ENCODE measurements around the gene PATJ. TPM values are rescaled to one million over a fixed set of nuclear protein-coding genes. Genes with fewer than 3 reads are reported as not detected.

PATJ gene
- total RNA-seq, 1 experiment from 2014 or later = 72.2 TPM

GRCh38 chr1:61740751-61741700 lies 1.3 kb upstream of the PATJ start:
- Mint-ChIP-seq H3K4me3 (ENCODE audit: low read depth, unreplicated experiment) (peak overlapping the region; percentile 88), H3K27me3 (ENCODE audit: unreplicated experiment) (no peaks in the 10 kb centered on the region), H3K9me3 (ENCODE audit: low read depth, unreplicated experiment) (no peaks in the 10 kb centered on the region), H3K36me3 (ENCODE audit: insufficient read depth, unreplicated experiment) (peaks cover 31% of the 10 kb centered on the region), H3K27ac (ENCODE audit: unreplicated experiment) (peak overlapping the region; percentile 96), H3K4me1 (ENCODE audit: low read depth, unreplicated experiment) (peaks cover 36% of the 10 kb centered on the region)
- CTCF ChIA-PET = no interaction called here
- peak; percentile 10 for DNase-seq
- BruUV-seq (replicated peaks) = no TSS peak
- TF ChIP-seq CTCF (IDR thresholded peaks at IDR 0.05; ENCODE audit: unreplicated experiment) = no peak
- intact Hi-C loops (cut with micrococcal nuclease; ENCODE audit: unreplicated experiment) = no loop called here

DNA sequence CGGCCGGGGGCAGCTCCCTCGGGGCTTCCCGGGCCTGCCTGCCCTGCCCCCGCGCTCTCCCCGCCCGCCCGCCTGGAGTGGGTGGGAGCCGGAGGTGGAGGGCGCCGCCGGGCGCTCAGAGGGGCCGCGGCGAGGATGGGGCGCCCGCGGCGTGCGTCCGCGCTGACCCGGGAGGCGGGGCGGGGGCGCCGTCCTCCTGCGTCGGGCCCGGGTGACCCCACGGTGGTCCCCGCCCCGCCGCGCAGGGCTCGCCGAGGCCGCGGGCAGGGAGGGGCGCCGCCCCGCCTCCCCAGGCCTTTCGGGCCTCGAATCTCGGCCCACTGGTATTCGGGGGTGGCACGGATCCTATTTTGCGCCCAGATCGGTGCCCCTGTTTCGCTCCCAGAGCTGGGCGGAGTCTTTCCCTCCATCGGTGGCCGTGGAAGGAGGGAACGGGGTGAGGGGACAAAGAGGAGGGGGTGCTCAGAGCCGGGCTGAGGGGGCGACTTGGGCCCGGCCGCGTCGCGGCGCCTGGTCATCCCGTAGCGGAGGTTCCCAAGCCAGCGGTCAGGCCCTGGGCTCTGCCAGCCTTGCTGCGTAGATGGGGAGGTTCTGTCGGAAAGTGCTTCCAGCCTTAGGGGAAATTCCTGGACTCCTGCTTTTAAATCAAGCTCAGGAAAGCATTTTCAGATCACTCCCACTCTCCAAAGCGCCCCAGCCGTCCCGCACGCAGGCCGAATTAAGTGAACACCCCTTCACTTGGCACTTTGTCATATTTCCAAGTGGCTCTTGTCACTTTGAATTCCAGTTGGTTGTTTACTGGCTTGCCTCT lies 545 bp downstream of the PATJ start:
- BruUV-seq (replicated peaks) = no TSS peak
- intact Hi-C loops (cut with micrococcal nuclease; ENCODE audit: unreplicated experiment) = loop anchor here (2.0 kb wide), 1 partner anchor 18 kb away; the partner anchor contains the start of gene TM2D1
- CTCF ChIA-PET = interaction anchor here (0.5 kb wide), 1 partner anchor 262 kb away, joined by 4 read pairs; no protein-coding TSS in a partner anchor
- TF ChIP-seq CTCF (IDR thresholded peaks at IDR 0.05; ENCODE audit: unreplicated experiment) = no peak
- Mint-ChIP-seq H3K27me3 (ENCODE audit: unreplicated experiment) (no peaks in the 10 kb centered on the region), H3K4me3 (ENCODE audit: low read depth, unreplicated experiment) (peak overlapping the region; percentile 88), H3K4me1 (ENCODE audit: low read depth, unreplicated experiment) (peaks cover 53% of the 10 kb centered on the region), H3K36me3 (ENCODE audit: insufficient read depth, unreplicated experiment) (peaks cover 41% of the 10 kb centered on the region), H3K9me3 (ENCODE audit: low read depth, unreplicated experiment) (no peaks in the 10 kb centered on the region), H3K27ac (ENCODE audit: unreplicated experiment) (peak overlapping the region; percentile 37)
- DNase-seq = peak; percentile 51

DNA sequence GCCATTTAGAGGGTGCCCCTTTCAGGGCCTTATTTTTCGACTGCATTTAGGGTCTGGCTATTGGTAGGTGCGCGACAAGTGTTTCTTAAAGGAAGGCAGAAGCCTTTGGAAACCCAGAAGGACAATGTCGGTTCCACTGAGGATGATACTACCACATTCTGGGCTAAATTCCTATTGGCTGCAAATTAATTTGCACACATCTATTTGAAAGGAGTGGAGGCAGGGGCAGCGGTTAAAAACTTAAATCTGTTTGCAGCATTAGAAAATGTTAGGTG lies 1.1 kb downstream of the PATJ start:
- peak overlapping the region; percentile 37 for H3K27ac Mint-ChIP-seq (ENCODE audit: unreplicated experiment)
- no peak for TF ChIP-seq CTCF (IDR thresholded peaks at IDR 0.05; ENCODE audit: unreplicated experiment)
- no peak for DNase-seq
- peaks cover 44% of the 10 kb centered on the region for H3K36me3 Mint-ChIP-seq (ENCODE audit: insufficient read depth, unreplicated experiment)
- peak overlapping the region; percentile 88 for H3K4me3 Mint-ChIP-seq (ENCODE audit: low read depth, unreplicated experiment)
- no TSS peak for BruUV-seq (replicated peaks)
- intact Hi-C loops (cut with micrococcal nuclease; ENCODE audit: unreplicated experiment) = loop anchor here (2.0 kb wide), 1 partner anchor 19 kb away; the partner anchor contains the start of gene TM2D1
- H3K4me1 Mint-ChIP-seq (ENCODE audit: low read depth, unreplicated experiment) = peaks cover 53% of the 10 kb centered on the region
- H3K9me3 Mint-ChIP-seq (ENCODE audit: low read depth, unreplicated experiment) = no peaks in the 10 kb centered on the region
- no peaks in the 10 kb centered on the region for H3K27me3 Mint-ChIP-seq (ENCODE audit: unreplicated experiment)
- CTCF ChIA-PET = no interaction called here

DNA sequence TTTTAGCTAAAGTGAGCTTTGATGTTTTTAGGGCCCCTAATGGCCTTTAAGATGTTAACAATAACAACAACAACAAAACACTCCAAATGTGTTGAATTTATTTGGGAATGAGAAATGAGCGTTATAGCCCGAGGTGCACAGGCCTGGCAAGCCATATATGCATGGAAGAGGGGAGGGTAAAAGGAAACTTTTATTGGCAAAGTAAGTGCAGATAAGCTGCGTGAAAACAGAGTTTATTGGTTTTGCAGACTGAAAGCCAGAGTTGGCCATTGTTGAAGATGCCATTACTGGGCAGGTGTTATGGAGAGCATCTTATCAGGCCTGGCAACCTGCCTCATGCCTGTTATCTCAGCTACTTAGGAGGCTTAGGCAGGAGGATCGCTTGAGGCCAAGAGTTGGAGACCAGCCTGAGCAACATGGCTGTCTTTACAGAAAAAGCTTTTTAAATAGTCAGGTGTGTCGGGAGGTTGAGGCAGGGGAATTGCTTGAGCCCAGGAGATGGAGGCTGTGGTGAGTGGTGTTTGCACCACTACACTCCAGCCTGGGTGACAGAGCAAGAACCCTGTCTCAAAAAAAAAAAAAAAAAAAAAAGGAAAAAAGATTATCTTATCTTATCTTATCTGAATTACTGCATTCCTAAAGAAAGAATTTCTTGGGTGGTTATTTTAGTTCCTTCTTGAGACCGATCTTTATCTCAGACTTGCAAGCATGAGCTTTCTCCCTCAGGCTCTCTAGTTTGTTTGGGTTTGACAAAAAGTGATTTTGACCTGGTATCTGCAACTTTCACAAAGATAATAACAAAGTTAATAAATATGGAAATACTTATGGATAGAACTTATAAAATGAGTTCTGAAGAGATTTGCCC lies 1.7 kb downstream of the PATJ start:
- Mint-ChIP-seq H3K36me3 (ENCODE audit: insufficient read depth, unreplicated experiment) (peaks cover 49% of the 10 kb centered on the region), H3K9me3 (ENCODE audit: low read depth, unreplicated experiment) (no peaks in the 10 kb centered on the region), H3K27me3 (ENCODE audit: unreplicated experiment) (no peaks in the 10 kb centered on the region), H3K27ac (ENCODE audit: unreplicated experiment) (peak overlapping the region; percentile 37), H3K4me1 (ENCODE audit: low read depth, unreplicated experiment) (peaks cover 53% of the 10 kb centered on the region), H3K4me3 (ENCODE audit: low read depth, unreplicated experiment) (peak overlapping the region; percentile 88)
- CTCF ChIA-PET = interaction anchor here (1.2 kb wide), 1 partner anchor 94 kb away, joined by 3 read pairs; no protein-coding TSS in a partner anchor
- BruUV-seq (replicated peaks) = TSS peak; percentile 38
- no peak for TF ChIP-seq CTCF (IDR thresholded peaks at IDR 0.05; ENCODE audit: unreplicated experiment)
- intact Hi-C loops (cut with micrococcal nuclease; ENCODE audit: unreplicated experiment) = loop anchor here (2.0 kb wide), 1 partner anchor 19 kb away; the partner anchor contains the start of gene TM2D1
- DNase-seq = no peak

Measured in Calu3 (cell line).